GM18868 (cell line): Measurements from ENCODE around the gene ASPA.
"Not testable (repeated sequence)": the region's sequence is repeated elsewhere in the genome, so short reads cannot be mapped to it uniquely, and the experiment has no call there.

Experiments
- ATAC-seq: cut with Tn5 transposase; IDR thresholded peaks from one replicate; pipeline ENCODE4 v1.9.1; 2021; ENCODE audit warnings: mild to moderate bottlenecking, moderate library complexity; ENCODE audit not compliant: unreplicated experiment

Gene ASPA

GRCh38 chr17:3475812-3476610 is at the start of gene ASPA:
Gene ASPA, plus strand, starts transcription at chr17:3475997. Its CDS starts 163 bp downstream, at chr17:3476160.
- ATAC-seq: no peak

DNA sequence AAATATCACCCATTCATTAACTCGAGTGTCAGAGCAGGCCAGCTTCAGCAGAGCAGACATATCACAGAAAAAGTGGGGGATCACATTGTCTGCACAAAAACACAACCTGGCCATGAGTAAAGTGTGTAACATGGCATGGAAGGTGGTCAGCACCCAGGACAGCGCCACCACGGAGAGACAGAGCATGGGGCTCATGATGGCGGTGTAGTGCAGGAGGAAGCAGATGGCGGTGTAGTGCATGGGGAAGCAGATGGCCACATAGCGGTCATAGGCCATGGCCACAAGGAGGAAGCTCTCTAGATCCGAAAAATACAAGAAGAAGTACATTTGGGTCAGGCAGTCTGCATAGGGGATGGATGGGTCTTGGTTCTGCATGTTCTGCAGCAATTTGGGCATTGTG is 42.6 kb upstream of the ASPA start:
- ATAC-seq: not testable (repeated sequence)

GRCh38 chr17:3433741-3434140 is 42.1 kb upstream of the ASPA start, which contains the start of gene OR1E2:
Gene OR1E2, minus strand, starts transcription at chr17:3433841. Its CDS starts 0 bp downstream, at chr17:3433841.
- ATAC-seq: no peak

DNA sequence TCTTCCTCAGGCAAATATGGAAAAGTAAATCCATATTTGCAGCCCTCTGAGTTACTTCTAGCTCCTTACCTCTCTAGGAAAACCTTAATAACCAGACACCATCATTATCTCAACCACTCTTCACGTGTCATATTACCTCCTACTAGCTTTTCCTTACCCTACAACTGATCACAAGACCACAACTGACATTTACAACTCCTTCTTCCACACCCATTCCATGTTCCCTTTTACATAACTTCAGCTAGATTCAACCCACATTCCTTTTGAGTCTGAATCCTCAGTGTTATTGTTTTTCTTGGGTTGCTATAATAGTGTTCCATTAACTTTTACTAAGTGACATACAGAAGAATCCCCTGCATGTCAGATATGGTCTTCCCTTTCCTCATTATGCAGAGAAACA is 37.4 kb upstream of the ASPA start:
- no peak for ATAC-seq

GRCh38 chr17:3440451-3440850 is 35.3 kb upstream of the ASPA start:
- ATAC-seq: no peak

DNA sequence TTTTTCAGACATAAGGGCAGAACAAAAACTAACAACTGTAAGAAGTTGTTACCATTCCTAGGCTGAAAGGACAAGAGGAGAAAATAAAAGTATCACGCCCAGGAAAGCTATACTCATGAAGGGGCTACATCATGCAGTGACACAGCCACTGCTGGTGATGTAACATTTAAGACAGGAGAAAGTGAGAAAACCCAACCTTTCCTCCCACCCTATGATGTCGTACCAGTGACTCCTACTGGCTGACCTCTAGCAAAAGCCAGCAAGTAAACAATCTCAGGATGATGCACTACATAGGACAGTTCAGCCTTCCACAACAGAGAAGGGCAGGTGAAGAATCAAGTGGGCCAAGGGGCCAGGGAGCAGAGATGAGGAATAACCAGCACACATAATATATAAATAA is 28.2 kb upstream of the ASPA start:
- no peak for ATAC-seq

- no peak for ATAC-seq
Measured at GRCh38 chr17:3448059-3448665, 27.6 kb upstream of the ASPA start.

GRCh38 chr17:3466355-3466754 is 9.4 kb upstream of the ASPA start:
- not testable (repeated sequence) for ATAC-seq

DNA sequence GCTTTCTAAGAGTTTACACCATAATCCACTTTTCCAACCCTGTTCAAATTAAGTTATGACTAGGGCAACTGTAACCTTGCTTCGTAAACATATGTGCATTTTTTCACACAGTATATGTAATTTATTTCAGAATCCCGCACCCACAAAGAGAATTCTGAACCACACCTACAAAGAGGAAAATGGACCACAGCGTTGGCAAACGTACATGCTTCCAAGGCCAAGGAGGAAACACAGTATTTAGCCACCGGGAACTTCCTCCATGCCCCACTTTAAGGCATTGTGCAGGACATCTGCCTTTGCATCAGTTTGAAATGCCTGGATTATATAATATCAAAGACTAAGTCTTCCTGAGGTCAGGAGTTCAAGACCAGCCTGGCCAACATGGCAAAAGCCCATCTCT is 6.3 kb upstream of the ASPA start:
- ATAC-seq: no peak

DNA sequence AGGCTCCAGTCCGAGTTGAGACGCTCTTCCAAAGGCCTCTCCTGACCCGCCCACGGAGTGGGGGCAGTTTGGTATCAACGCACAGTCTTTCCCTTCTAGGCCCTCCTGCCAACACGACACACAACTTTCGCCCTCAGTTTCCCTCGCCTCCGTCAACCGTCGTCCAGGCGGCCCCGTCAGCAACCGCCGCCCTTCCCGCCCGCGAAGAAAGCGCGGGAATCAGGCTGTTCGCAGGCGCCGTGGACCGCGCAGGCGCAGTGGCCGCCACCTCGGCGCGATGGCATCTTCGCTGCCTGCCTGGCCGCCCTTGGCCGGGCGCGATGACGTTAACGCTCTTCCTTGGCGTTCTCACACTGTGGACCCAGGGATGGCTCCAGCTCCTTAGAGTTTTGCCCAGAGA is 4.2 kb upstream of the ASPA start, which contains the start of gene SPATA22:
Gene SPATA22 (minus strand): TSS at position 221 of the 400 bp plus-strand sequence. CDS start 2,494 bp downstream, outside the sequence.
- no peak for ATAC-seq

GRCh38 chr17:3472137-3472536 is 3.7 kb upstream of the ASPA start:
- ATAC-seq: no peak

- ATAC-seq: no peak
Measured at GRCh38 chr17:3474212-3474611, 1.6 kb upstream of the ASPA start.

GRCh38 chr17:3475251-3475685 is 529 bp upstream of the ASPA start:
- ATAC-seq: no peak

DNA sequence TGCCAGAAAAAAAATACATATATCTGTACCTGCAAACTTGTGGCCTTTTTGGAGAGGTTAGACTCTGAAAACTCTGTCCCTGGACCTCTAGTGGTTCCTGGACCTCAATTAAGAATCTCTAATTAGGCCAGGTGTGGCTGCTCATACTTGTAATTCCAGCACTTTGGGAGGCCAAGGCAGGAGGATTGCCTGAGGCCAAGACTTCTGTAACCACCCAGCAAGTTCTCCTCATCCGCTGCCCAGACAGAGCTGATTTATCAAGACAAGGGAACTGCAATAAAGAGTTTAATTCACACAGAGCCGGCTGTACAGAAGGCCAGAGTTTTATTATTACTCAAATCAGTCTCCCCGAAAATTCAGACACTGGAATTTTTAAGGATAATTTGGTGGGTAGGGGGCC is 4.2 kb downstream of the ASPA start:
- no peak for ATAC-seq

- ATAC-seq: no peak
Measured at GRCh38 chr17:3482852-3483251, 7.1 kb downstream of the ASPA start.

- ATAC-seq: no peak
Measured at GRCh38 chr17:3485481-3486068, 9.8 kb downstream of the ASPA start.

DNA sequence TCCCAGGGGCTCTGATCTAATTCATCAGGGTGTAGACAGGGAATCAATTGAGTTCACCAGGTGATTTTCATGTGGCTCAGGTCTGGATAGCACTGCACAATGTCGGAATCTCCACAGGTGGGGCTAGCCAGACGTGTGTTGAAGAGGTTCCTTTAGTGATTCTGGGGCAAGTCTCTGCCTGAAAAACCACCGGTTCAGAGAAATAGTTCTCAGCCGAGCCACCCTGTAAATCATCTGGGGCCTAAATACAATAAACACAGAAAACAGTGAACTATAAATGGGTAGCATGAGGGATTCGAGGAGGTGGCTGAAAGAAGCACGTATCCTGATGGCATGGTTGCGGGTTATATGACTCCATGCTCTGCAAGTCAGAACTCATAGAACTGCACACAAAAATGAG is 21.3 kb downstream of the ASPA start:
- ATAC-seq: no peak

DNA sequence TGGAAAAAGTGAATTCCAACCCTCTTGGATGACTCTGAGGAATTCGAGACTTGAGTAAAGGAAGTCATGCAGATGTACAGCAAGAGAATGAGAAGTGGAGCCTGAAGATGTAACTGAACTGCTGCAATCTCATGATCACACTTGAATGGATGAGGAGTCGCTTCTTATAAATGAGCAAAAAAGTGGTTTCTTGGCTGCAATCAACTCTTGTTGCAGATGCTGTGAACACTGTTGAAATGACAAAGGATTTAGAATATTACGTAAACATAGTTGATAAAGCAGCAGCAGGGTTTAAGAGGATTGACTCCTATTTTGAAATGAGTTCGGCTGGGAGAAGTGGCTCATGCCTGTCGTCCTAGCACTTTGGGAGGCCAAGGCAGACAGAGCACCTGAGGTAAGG is 25.5 kb downstream of the ASPA start:
- no peak for ATAC-seq

DNA sequence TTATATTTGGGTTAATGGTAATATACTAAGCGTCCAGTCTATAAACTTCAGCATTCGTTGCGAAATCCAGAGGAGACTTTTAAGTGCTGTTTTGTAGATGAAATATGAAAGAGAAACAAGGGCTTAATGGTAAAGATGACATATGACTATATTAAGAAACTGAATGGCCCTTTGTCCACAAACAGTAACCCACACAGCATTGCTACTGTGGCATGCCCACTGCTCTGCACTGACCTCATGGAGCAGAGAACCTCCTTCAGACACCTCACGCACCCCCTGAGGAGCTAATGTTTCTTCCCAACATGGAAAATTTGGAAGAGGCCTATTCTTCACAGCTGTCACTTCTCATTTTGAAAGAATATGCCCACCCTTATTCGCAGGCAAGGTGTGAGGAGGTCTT is 26.7 kb downstream of the ASPA start:
- no peak for ATAC-seq

DNA sequence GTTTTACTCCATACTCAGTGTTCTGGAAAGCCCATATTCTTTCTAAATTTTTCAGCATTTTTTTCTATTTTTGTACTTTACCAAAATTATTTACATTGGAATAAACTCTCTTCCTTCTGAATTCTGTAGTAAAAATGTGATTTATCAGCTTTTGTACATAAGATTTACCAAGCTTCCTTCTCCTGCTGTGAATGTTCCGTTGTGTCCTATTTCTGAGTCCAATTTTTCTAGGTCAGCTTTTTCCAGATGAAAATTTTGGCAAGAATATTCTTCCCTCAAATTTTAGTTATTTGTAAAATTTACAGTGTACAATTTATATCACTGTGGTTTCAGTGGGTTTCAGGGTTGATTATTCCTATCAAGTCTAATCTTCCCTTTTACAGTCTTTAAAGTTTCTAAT is 27.5 kb downstream of the ASPA start:
- ATAC-seq: no peak

GRCh38 chr17:3505008-3505407 is 29.2 kb downstream of the ASPA start:
- ATAC-seq: no peak

GRCh38 chr17:3506054-3506453 is 30.3 kb downstream of the ASPA start:
- ATAC-seq: no peak
